ENCODE data around the gene GRM7. TPM values are rescaled to one million over a fixed set of nuclear protein-coding genes. Genes with fewer than 3 reads are reported as not detected.

The GRM7 gene
- total RNA-seq, 1 donor from 2014 or later: 1.5 TPM

GRCh38 chr3:6965881-6966280, 105.0 kb downstream of the GRM7 start:
- TF ChIP-seq CTCF (conservative IDR thresholded peaks at IDR 0.05): no peak

DNA sequence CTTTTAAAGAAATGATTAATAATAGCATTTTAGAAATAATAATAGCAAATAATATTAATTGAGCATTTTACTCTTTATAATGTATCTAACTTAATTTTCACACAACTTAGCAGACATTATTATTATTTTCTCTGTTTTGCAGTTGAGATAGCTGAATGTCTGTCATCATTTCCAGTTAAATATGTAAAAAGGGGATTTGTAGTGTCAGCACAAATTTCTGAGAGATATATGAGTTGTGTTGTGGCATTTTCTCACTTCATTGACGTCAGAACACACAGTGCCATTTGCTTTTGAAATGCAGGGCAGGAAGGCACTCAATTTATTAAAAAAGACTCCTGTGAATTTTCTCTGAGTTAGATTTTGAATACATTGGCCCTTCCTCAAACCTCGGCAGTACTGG, 111.0 kb downstream of the GRM7 start:
- H3K27me3 Mint-ChIP-seq (ENCODE audit: low read depth): no peaks in the 10 kb centered on the region
- no peaks in the 10 kb centered on the region for H3K9me3 Mint-ChIP-seq
- peaks cover 6% of the 10 kb centered on the region for H3K4me1 Mint-ChIP-seq
- TF ChIP-seq CTCF (conservative IDR thresholded peaks at IDR 0.05): no peak
- DNase-seq (ENCODE audit: low read depth, low spot score): no peak
- H3K36me3 Mint-ChIP-seq (ENCODE audit: low read depth): no peaks in the 10 kb centered on the region
- no peak overlapping the region for H3K4me3 Mint-ChIP-seq
- H3K27ac Mint-ChIP-seq (ENCODE audit: unreplicated experiment): no peak overlapping the region

More at GRCh38 chr3:6965881-6966280, 105.0 kb downstream of the GRM7 start:
- Mint-ChIP-seq H3K4me3 (no peak overlapping the region), H3K27ac (ENCODE audit: unreplicated experiment) (no peak overlapping the region), H3K27me3 (ENCODE audit: low read depth) (no peaks in the 10 kb centered on the region), H3K36me3 (ENCODE audit: low read depth) (no peaks in the 10 kb centered on the region), H3K4me1 (peaks cover 6% of the 10 kb centered on the region), H3K9me3 (no peaks in the 10 kb centered on the region)
- no peak for DNase-seq (ENCODE audit: low read depth, low spot score)

GRCh38 chr3:6985848-6986247, 124.9 kb downstream of the GRM7 start:
- Mint-ChIP-seq H3K4me1 (no peaks in the 10 kb centered on the region), H3K36me3 (ENCODE audit: low read depth) (no peaks in the 10 kb centered on the region), H3K27me3 (ENCODE audit: low read depth) (no peaks in the 10 kb centered on the region), H3K4me3 (no peak overlapping the region), H3K9me3 (no peaks in the 10 kb centered on the region), H3K27ac (ENCODE audit: unreplicated experiment) (no peak overlapping the region)
- no peak for TF ChIP-seq CTCF (conservative IDR thresholded peaks at IDR 0.05)
- DNase-seq (ENCODE audit: low read depth, low spot score): no peak

- Mint-ChIP-seq H3K36me3 (ENCODE audit: low read depth) (no peaks in the 10 kb centered on the region), H3K9me3 (no peaks in the 10 kb centered on the region), H3K4me3 (no peak overlapping the region), H3K4me1 (peaks cover 5% of the 10 kb centered on the region), H3K27ac (ENCODE audit: unreplicated experiment) (no peak overlapping the region), H3K27me3 (ENCODE audit: low read depth) (no peaks in the 10 kb centered on the region)
- DNase-seq (ENCODE audit: low read depth, low spot score): no peak
- TF ChIP-seq CTCF (conservative IDR thresholded peaks at IDR 0.05): no peak
These were observed 128.8 kb downstream of the GRM7 start for GRCh38 chr3:6989608-6990291.

DNA sequence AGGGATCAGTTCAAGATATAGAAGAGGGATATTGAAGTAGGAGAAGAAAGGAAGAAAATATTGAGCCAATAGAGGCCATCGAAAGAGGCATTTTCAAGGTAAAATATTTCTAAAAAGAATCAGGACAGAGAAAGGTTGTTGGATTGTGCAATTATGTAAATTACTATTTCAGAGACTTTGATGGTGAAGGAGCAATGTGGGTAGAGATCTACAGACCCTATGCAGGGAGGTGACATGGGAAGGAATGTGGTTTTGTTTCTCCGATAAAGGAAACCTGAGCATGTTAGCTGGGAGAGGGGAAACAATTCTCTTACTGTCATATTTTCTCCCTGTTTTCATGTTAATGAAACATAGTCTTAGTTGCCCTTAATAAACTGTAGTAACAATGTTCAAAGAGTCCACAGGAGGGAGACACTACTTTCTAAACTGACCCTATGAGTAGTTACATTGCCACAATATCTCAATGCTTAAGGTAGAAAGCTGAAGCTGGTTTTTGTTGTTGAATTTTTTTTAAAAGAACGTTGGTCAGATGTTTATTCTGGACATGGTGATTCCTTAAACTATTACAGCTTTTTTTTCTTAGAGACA, 133.3 kb downstream of the GRM7 start:
- Mint-ChIP-seq H3K36me3 (ENCODE audit: low read depth) (peaks cover 2% of the 10 kb centered on the region), H3K27me3 (ENCODE audit: low read depth) (no peaks in the 10 kb centered on the region), H3K27ac (ENCODE audit: unreplicated experiment) (no peak overlapping the region), H3K4me3 (no peak overlapping the region), H3K9me3 (peaks cover 5% of the 10 kb centered on the region), H3K4me1 (peaks cover 5% of the 10 kb centered on the region)
- peak; percentile 61 for TF ChIP-seq CTCF (conservative IDR thresholded peaks at IDR 0.05)
- DNase-seq (ENCODE audit: low read depth, low spot score): no peak

Measured in neural crest cell (in vitro differentiated cells).